Gastrocnemius medialis (tissue), 4 donors: ENCODE measurements around the gene ABCC8.

ENCODE experiments used
- POLR2A ChIP-seq, 2 donors: fragments of 450-650 bp; IDR thresholded peaks; one replicate each; pipeline ENCODE4 v1.6.1; 2017; ENCODE audit warnings: antibody characterized with exemption in 2 of 2, mild to moderate bottlenecking in 2 of 2, moderate library complexity in 2 of 2
- TF ChIP-seq, protein P1 (sequence below), 5 experiments: fragments of 450-650 bp in 3 of 5; fragments of 200-600 bp in 2 of 5; sonication (generic) in 2 of 5; IDR thresholded peaks in 4 of 5; conservative IDR thresholded peaks in 1 of 5; 1 replicate in 4 of 5; 2 replicates in 1 of 5; pipeline ENCODE4 v1.5.1; 2016 to 2019; ENCODE audit warnings: antibody characterized with exemption in 5 of 5, mild to moderate bottlenecking in 3 of 5, moderate library complexity in 3 of 5

DNA sequence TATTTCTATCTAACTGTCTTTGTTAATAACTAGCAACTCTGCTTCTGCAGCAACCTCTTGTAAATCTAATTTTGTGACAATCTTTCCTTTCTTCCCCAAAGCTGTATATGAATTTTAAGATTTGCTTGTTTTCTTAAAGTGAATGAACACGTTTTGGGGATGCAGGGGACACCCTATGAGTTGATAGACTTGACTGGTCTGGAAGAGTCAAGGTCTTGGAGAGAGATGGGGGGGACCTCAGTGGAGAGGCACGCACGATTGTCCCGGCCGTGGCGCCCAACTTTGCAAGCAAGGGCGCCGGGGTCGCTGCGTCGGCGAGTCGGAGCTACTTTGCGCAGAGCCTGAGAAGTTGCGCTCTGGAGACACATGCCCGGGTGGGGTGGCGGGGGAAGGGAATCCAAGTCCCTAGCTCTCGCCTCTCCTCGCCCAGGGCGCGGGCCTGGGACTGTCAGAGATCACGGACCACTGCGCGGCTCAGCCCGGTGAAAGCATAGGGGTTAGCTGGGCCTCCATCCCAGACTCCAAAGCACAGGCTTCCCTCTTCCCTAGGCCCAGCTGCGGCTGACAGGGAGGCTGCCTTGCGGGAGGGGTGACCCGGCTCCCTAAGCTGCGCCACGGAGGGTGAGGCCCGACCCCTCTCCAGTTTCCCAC, 854 bp downstream of the ABCC8 start:
- TF ChIP-seq, protein P1, sequence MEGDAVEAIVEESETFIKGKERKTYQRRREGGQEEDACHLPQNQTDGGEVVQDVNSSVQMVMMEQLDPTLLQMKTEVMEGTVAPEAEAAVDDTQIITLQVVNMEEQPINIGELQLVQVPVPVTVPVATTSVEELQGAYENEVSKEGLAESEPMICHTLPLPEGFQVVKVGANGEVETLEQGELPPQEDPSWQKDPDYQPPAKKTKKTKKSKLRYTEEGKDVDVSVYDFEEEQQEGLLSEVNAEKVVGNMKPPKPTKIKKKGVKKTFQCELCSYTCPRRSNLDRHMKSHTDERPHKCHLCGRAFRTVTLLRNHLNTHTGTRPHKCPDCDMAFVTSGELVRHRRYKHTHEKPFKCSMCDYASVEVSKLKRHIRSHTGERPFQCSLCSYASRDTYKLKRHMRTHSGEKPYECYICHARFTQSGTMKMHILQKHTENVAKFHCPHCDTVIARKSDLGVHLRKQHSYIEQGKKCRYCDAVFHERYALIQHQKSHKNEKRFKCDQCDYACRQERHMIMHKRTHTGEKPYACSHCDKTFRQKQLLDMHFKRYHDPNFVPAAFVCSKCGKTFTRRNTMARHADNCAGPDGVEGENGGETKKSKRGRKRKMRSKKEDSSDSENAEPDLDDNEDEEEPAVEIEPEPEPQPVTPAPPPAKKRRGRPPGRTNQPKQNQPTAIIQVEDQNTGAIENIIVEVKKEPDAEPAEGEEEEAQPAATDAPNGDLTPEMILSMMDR (IDR thresholded peaks at IDR 0.05 in 4 of 5, conservative IDR thresholded peaks at IDR 0.05 in 1 of 5): no peak
- no peak for TF ChIP-seq POLR2A (IDR thresholded peaks at IDR 0.05)
